DOHH2 (cell line): ENCODE results near the gene ZNF276.

Experiments used
- EZH2phosphoT487 ChIP-seq: fragments of 200-600 bp; sonication (generic); IDR thresholded peaks from 2 replicates; pipeline ENCODE4 v1.6.1; 2017; ENCODE audit warnings: borderline replicate concordance, mild to moderate bottlenecking, antibody characterized with exemption, low read length, moderate library complexity, mixed read lengths
- TF ChIP-seq, protein P1 (sequence below): fragments of 200-600 bp; sonication (generic); IDR thresholded peaks from one replicate; pipeline ENCODE4 v1.5.1; 2014; ENCODE audit warnings: antibody characterized with exemption, mild to moderate bottlenecking, low read depth, low read length; ENCODE audit not compliant: poor library complexity, severe bottlenecking

DNA sequence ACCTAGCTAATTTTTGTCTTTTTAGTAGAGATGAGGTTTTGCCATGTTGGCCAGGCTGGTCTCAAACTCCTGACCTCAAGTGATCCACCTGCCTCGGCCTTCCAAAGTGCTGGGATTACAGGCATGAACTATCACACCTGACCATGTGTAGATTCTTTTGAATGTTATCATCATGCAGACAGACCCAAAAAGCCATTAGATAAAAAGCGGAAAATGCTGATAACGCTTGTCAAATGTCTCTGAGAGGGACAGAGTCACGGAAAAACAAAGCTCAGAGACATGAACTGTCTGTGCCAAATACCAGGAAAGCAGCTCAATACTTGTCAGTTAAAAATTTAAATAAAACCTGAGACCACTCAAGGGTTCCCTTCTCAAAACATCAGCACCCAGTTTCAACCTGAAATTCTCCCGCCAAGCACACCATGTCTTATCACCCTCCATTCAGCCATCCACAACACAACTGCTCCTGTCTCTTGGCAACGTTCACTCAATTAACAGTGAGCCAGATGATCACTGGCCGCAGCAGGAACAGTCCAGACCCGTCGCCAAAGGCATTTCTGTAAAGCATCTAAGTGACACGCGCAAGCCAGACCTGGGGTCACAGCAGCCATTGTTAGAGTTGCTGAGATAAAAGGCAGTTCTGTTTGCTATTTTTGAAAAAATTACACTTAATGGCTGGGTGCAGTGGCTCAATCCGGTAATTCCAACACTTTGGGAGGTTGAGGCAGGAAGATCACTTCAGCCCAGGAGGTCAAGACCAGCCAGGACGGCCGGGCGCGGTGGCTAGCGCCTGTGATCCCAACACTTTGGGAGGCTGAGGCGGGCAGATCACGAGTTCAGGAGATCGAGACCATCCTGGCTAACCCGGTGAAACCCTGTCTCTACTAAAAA, 65.4 kb downstream of the ZNF276 start:
- TF ChIP-seq, protein P1, sequence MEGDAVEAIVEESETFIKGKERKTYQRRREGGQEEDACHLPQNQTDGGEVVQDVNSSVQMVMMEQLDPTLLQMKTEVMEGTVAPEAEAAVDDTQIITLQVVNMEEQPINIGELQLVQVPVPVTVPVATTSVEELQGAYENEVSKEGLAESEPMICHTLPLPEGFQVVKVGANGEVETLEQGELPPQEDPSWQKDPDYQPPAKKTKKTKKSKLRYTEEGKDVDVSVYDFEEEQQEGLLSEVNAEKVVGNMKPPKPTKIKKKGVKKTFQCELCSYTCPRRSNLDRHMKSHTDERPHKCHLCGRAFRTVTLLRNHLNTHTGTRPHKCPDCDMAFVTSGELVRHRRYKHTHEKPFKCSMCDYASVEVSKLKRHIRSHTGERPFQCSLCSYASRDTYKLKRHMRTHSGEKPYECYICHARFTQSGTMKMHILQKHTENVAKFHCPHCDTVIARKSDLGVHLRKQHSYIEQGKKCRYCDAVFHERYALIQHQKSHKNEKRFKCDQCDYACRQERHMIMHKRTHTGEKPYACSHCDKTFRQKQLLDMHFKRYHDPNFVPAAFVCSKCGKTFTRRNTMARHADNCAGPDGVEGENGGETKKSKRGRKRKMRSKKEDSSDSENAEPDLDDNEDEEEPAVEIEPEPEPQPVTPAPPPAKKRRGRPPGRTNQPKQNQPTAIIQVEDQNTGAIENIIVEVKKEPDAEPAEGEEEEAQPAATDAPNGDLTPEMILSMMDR: no peak
- no peak for TF ChIP-seq EZH2phosphoT487
